ENCODE measurements around the gene FKBP1B.

The FKBP1B gene

GRCh38 chr2:24055750-24056149, 6.2 kb downstream of the FKBP1B start:
- Histone ChIP-seq H3K4me1 (ENCODE audit: control insufficient read depth, insufficient read depth, low read depth, low read length) (no peaks in the 10 kb centered on the region), H4K8ac (ENCODE audit: low read length) (no peak overlapping the region), H3K4ac (ENCODE audit: low read depth in 1 of 2, low read length in 2 of 2) (no peak overlapping the region), H2BK12ac (ENCODE audit: low read length in 2 of 2) (no peak overlapping the region), H3K23ac (ENCODE audit: low read length in 2 of 2) (no peak overlapping the region), H3K36me3 (ENCODE audit: control insufficient read depth in 1 of 2, insufficient read depth in 2 of 2, low read depth in 1 of 2, low read length in 2 of 2) (peaks cover 0 to 13% of the 10 kb centered on the region in 2 experiments), H2AFZ (ENCODE audit: low read depth, low read length) (no peak overlapping the region), H2AK5ac (ENCODE audit: low read length, severe bottlenecking) (no peak overlapping the region), H3K9ac (ENCODE audit: low read length) (no peak overlapping the region), H3K18ac (ENCODE audit: low read depth in 1 of 2, low read length in 2 of 2) (no peak overlapping the region), H2BK120ac (ENCODE audit: low read depth, low read length) (no peak overlapping the region), H3K79me1 (replicated peaks; ENCODE audit: low read length, poor library complexity, severe bottlenecking) (peaks cover 1% of the 10 kb centered on the region), H3K27me3 (ENCODE audit: control insufficient read depth in 1 of 2, insufficient read depth in 1 of 2, low read length in 2 of 2) (no peaks in the 10 kb centered on the region), H2BK5ac (ENCODE audit: low read depth, low read length, poor library complexity, severe bottlenecking) (no peak overlapping the region), H4K91ac (ENCODE audit: low read length) (no peak overlapping the region), H3K4me3 (ENCODE audit: insufficient read depth in 1 of 2, low read depth in 1 of 2, low read length in 2 of 2) (no peak overlapping the region), H2BK15ac (ENCODE audit: low read depth, poor library complexity, severe bottlenecking) (no peak overlapping the region), H3K9me3 (ENCODE audit: control insufficient read depth, low read length) (no peaks in the 10 kb centered on the region), H3K4me2 (ENCODE audit: low read length, poor library complexity, severe bottlenecking) (no peak overlapping the region), H3K14ac (ENCODE audit: low read length in 2 of 2) (no peak overlapping the region), H3K27ac (ENCODE audit: low read length, poor library complexity, severe bottlenecking) (no peak overlapping the region)
- WGBS, result 94% methylated on average over 6 of the region's 6 CpGs
- DNase-seq, result no peak

- DNase-seq, result no peak
- H3K9me3 ChIP-seq (ENCODE audit: control insufficient read depth, low read length), result no peaks in the 10 kb centered on the region
- H3K18ac ChIP-seq (ENCODE audit: low read depth in 1 of 2, low read length in 2 of 2), result no peak overlapping the region
- no peak overlapping the region for H3K4ac ChIP-seq (ENCODE audit: low read depth in 1 of 2, low read length in 2 of 2)
- no peak overlapping the region for H2AK5ac ChIP-seq (ENCODE audit: low read length, severe bottlenecking)
- WGBS, result 96% methylated on average over 4 of the region's 4 CpGs
- H3K14ac ChIP-seq (ENCODE audit: low read length in 2 of 2), result no peak overlapping the region
- H3K27me3 ChIP-seq (ENCODE audit: control insufficient read depth in 1 of 2, insufficient read depth in 1 of 2, low read length in 2 of 2), result no peaks in the 10 kb centered on the region
- H2BK12ac ChIP-seq (ENCODE audit: low read length in 2 of 2), result no peak overlapping the region
- H2BK15ac ChIP-seq (ENCODE audit: low read depth, poor library complexity, severe bottlenecking), result no peak overlapping the region
- H2BK5ac ChIP-seq (ENCODE audit: low read depth, low read length, poor library complexity, severe bottlenecking), result no peak overlapping the region
- H3K27ac ChIP-seq (ENCODE audit: low read length, poor library complexity, severe bottlenecking), result no peak overlapping the region
- H4K8ac ChIP-seq (ENCODE audit: low read length), result no peak overlapping the region
- no peak overlapping the region for H4K91ac ChIP-seq (ENCODE audit: low read length)
- no peak overlapping the region for H3K4me2 ChIP-seq (ENCODE audit: low read length, poor library complexity, severe bottlenecking)
- no peak overlapping the region for H3K4me3 ChIP-seq (ENCODE audit: insufficient read depth in 1 of 2, low read depth in 1 of 2, low read length in 2 of 2)
- H3K79me1 ChIP-seq (replicated peaks; ENCODE audit: low read length, poor library complexity, severe bottlenecking), result no peaks in the 10 kb centered on the region
- H3K36me3 ChIP-seq (ENCODE audit: control insufficient read depth in 1 of 2, insufficient read depth in 2 of 2, low read depth in 1 of 2, low read length in 2 of 2), result peaks cover 4 to 22% of the 10 kb centered on the region in 2 experiments
- no peak overlapping the region for H3K23ac ChIP-seq (ENCODE audit: low read length in 2 of 2)
- no peak overlapping the region for H3K9ac ChIP-seq (ENCODE audit: low read length)
- H2AFZ ChIP-seq (ENCODE audit: low read depth, low read length), result no peak overlapping the region
- no peaks in the 10 kb centered on the region for H3K4me1 ChIP-seq (ENCODE audit: control insufficient read depth, insufficient read depth, low read depth, low read length)
- no peak overlapping the region for H2BK120ac ChIP-seq (ENCODE audit: low read depth, low read length)
These were observed 9.2 kb downstream of the FKBP1B start for GRCh38 chr2:24058564-24059271.

- no peak overlapping the region for H2AK5ac ChIP-seq (ENCODE audit: low read length, severe bottlenecking)
- H3K9ac ChIP-seq (ENCODE audit: low read length), result no peak overlapping the region
- no peak overlapping the region for H2BK12ac ChIP-seq (ENCODE audit: low read length in 2 of 2)
- no peaks in the 10 kb centered on the region for H3K27me3 ChIP-seq (ENCODE audit: control insufficient read depth in 1 of 2, insufficient read depth in 1 of 2, low read length in 2 of 2)
- DNase-seq, result no peak
- H3K4me2 ChIP-seq (ENCODE audit: low read length, poor library complexity, severe bottlenecking), result no peak overlapping the region
- no peak overlapping the region for H3K4ac ChIP-seq (ENCODE audit: low read depth in 1 of 2, low read length in 2 of 2)
- H2AFZ ChIP-seq (ENCODE audit: low read depth, low read length), result no peak overlapping the region
- H3K79me1 ChIP-seq (replicated peaks; ENCODE audit: low read length, poor library complexity, severe bottlenecking), result peaks cover 6% of the 10 kb centered on the region
- H4K91ac ChIP-seq (ENCODE audit: low read length), result no peak overlapping the region
- no peak overlapping the region for H2BK5ac ChIP-seq (ENCODE audit: low read depth, low read length, poor library complexity, severe bottlenecking)
- no peaks in the 10 kb centered on the region for H3K4me1 ChIP-seq (ENCODE audit: control insufficient read depth, insufficient read depth, low read depth, low read length)
- H3K4me3 ChIP-seq (ENCODE audit: insufficient read depth in 1 of 2, low read depth in 1 of 2, low read length in 2 of 2), result no peak overlapping the region
- 100% methylated on average over 1 of the region's 2 CpGs for WGBS
- no peak overlapping the region for H3K18ac ChIP-seq (ENCODE audit: low read depth in 1 of 2, low read length in 2 of 2)
- H3K27ac ChIP-seq (ENCODE audit: low read length, poor library complexity, severe bottlenecking), result no peak overlapping the region
- H3K9me3 ChIP-seq (ENCODE audit: control insufficient read depth, low read length), result no peaks in the 10 kb centered on the region
- H4K8ac ChIP-seq (ENCODE audit: low read length), result no peak overlapping the region
- H3K14ac ChIP-seq (ENCODE audit: low read length in 2 of 2), result no peak overlapping the region
- no peak overlapping the region for H2BK15ac ChIP-seq (ENCODE audit: low read depth, poor library complexity, severe bottlenecking)
- peaks cover 25 to 55% of the 10 kb centered on the region in 2 experiments for H3K36me3 ChIP-seq (ENCODE audit: control insufficient read depth in 1 of 2, insufficient read depth in 2 of 2, low read depth in 1 of 2, low read length in 2 of 2)
- H3K23ac ChIP-seq (ENCODE audit: low read length in 2 of 2), result no peak overlapping the region
- no peak overlapping the region for H2BK120ac ChIP-seq (ENCODE audit: low read depth, low read length)
These were observed 15.8 kb downstream of the FKBP1B start for GRCh38 chr2:24065341-24065740.

- H2BK120ac ChIP-seq (ENCODE audit: low read depth, low read length), result no peak overlapping the region
- no peak overlapping the region for H3K27ac ChIP-seq (ENCODE audit: low read length, poor library complexity, severe bottlenecking)
- H3K9ac ChIP-seq (ENCODE audit: low read length), result no peak overlapping the region
- H3K23ac ChIP-seq (ENCODE audit: low read length in 2 of 2), result no peak overlapping the region
- H2BK12ac ChIP-seq (ENCODE audit: low read length in 2 of 2), result no peak overlapping the region
- H4K8ac ChIP-seq (ENCODE audit: low read length), result no peak overlapping the region
- H3K18ac ChIP-seq (ENCODE audit: low read depth in 1 of 2, low read length in 2 of 2), result no peak overlapping the region
- peaks cover 17% of the 10 kb centered on the region for H3K79me1 ChIP-seq (replicated peaks; ENCODE audit: low read length, poor library complexity, severe bottlenecking)
- H2AFZ ChIP-seq (ENCODE audit: low read depth, low read length), result no peak overlapping the region
- no peak overlapping the region for H3K4me3 ChIP-seq (ENCODE audit: insufficient read depth in 1 of 2, low read depth in 1 of 2, low read length in 2 of 2)
- H2AK5ac ChIP-seq (ENCODE audit: low read length, severe bottlenecking), result no peak overlapping the region
- H4K91ac ChIP-seq (ENCODE audit: low read length), result no peak overlapping the region
- DNase-seq, result no peak
- H2BK5ac ChIP-seq (ENCODE audit: low read depth, low read length, poor library complexity, severe bottlenecking), result no peak overlapping the region
- H3K14ac ChIP-seq (ENCODE audit: low read length in 2 of 2), result no peak overlapping the region
- H3K36me3 ChIP-seq (ENCODE audit: control insufficient read depth in 1 of 2, insufficient read depth in 2 of 2, low read depth in 1 of 2, low read length in 2 of 2), result peaks cover 26 to 59% of the 10 kb centered on the region in 2 experiments
- 96% methylated on average over 4 of the region's 4 CpGs for WGBS
- H3K27me3 ChIP-seq (ENCODE audit: control insufficient read depth in 1 of 2, insufficient read depth in 1 of 2, low read length in 2 of 2), result no peaks in the 10 kb centered on the region
- H3K4me2 ChIP-seq (ENCODE audit: low read length, poor library complexity, severe bottlenecking), result no peak overlapping the region
- H3K4me1 ChIP-seq (ENCODE audit: control insufficient read depth, insufficient read depth, low read depth, low read length), result peaks cover 8% of the 10 kb centered on the region
- H3K9me3 ChIP-seq (ENCODE audit: control insufficient read depth, low read length), result no peaks in the 10 kb centered on the region
- no peak overlapping the region for H2BK15ac ChIP-seq (ENCODE audit: low read depth, poor library complexity, severe bottlenecking)
- H3K4ac ChIP-seq (ENCODE audit: low read depth in 1 of 2, low read length in 2 of 2), result no peak overlapping the region
These were observed 22.7 kb downstream of the FKBP1B start for GRCh38 chr2:24072259-24072658.
